Kidney (tissue), 14 donors: ENCODE measurements around the gene AARS2. TPM values are rescaled to one million over a fixed set of nuclear protein-coding genes. Genes with fewer than 3 reads are reported as not detected.

ENCODE experiments used
- DNase-seq, 5 donors: peaks; one replicate each; pipeline ENCODE4 v3.0.0-alpha.2; 2013 to 2020
- FAIRE-seq: peaks from 2 replicates; lab custom pipeline; 2012; peaks lifted over from hg19 to GRCh38; lab: Jason Lieb, UNC
- H3K27ac ChIP-seq, 2 donors: one replicate each; pipeline ENCODE4 v1.7.0; 2013; ENCODE audit warnings: low read depth in 2 of 2, low read length in 2 of 2, inconsistent platforms in 1 of 2
- H3K27me3 ChIP-seq: one replicate; pipeline ENCODE4 v1.7.1; 2013; ENCODE audit warnings: low read length, inconsistent platforms; ENCODE audit not compliant: control insufficient read depth, insufficient read depth
- H3K36me3 ChIP-seq, 3 donors: one replicate each; pipeline versions ENCODE4 v1.7.0 to v1.7.1; 2013; ENCODE audit warnings: low read length in 3 of 3, control low read depth in 1 of 3, inconsistent platforms in 1 of 3; ENCODE audit not compliant: insufficient read depth in 3 of 3, control insufficient read depth in 2 of 3
- H3K4me1 ChIP-seq, 3 donors: one replicate each; pipeline versions ENCODE4 v1.7.0 to v1.7.1; 2013; ENCODE audit warnings: low read length in 3 of 3, inconsistent platforms in 1 of 3, low read depth in 1 of 3; ENCODE audit not compliant: control insufficient read depth in 2 of 3, insufficient read depth in 2 of 3
- H3K4me3 ChIP-seq, 3 donors: one replicate each; pipeline versions ENCODE4 v1.7.0 to v1.8.1; 2013; ENCODE audit warnings: low read length in 3 of 3, control low read depth in 1 of 3, inconsistent platforms in 1 of 3
- H3K9ac ChIP-seq, 3 donors: one replicate each; pipeline versions ENCODE4 v1.7.0 to v1.7.1; 2013; ENCODE audit warnings: low read length in 3 of 3, control low read depth in 1 of 3, inconsistent platforms in 1 of 3
- H3K9me3 ChIP-seq, 3 donors: one replicate each; pipeline versions ENCODE4 v1.7.0 to v1.7.1; 2013; ENCODE audit warnings: low read length in 3 of 3, control low read depth in 1 of 3, inconsistent platforms in 1 of 3; ENCODE audit not compliant: control insufficient read depth in 2 of 3, insufficient read depth in 1 of 3
- intact Hi-C: fragments of 100-400 bp; cut with DNase I; formaldehyde crosslinking; loops from one replicate; pipeline ENCODE4 v1.11.1; 2022
- polyA plus RNA-seq: library from polyadenylated mRNA; stranded (reverse); fragments of 350-450 nt; fragmentation: Illumina TruSeq; extraction: RNeasy Lipid Tissue Mini Kit (QIAGEN cat#74804); gene quantifications from one replicate; pipeline ENCODE4 v1.2.3, GENCODE V29; 2014; ENCODE audit warnings: low read depth, low replicate concordance; ENCODE audit not compliant: insufficient read depth
- total RNA-seq: library from RNA; stranded (reverse); fragmentation: NEBNext Ultra II Directional; extraction: Animal tissue kit (Norgen Biotek cat#: 25700); gene quantifications from one replicate; pipeline ENCODE4 v1.2.1, GENCODE V29; 2021
- TF ChIP-seq, protein P1 (sequence below): IDR thresholded peaks from 3 replicates; pipeline ENCODE4 v1.5.1; 2012; ENCODE audit warnings: mild to moderate bottlenecking, moderate library complexity, borderline replicate concordance; ENCODE audit not compliant: insufficient read depth; ENCODE audit errors: extremely low read depth
- donor health status: control.
- donor health status: control.
- donor health status: control.
- donor health status: control.
- donor health status: control.
- donor health status: DM: yes; HTN: yes; CAD: no.
- donor health status: Normal renal cell carcinoma (clear cell type).

The AARS2 gene
- total and polyA plus RNA-seq, 2 donors from 2014 or later, result 5.4 to 12.6 TPM

DNA sequence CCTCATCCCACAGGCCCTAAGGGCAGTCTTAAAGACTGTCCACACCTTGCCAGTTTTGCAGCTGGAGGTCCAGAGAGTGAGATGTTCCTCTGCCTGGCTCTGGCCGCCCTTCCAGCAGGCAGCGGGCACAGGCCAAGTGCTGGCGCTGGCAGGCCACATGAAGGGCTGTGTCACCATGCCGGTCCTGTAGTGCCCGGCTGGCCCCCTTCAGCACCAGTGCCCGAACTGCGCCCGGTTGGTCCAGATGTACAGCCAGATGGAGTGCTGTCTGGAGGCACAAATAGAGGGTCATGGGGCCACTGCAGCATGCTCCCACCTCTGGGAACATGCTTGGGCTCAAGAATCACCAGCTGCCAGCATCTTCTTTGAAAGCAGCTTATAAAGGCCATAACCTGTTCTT lies 51.6 kb downstream of the AARS2 start:
- FAIRE-seq, result no peak
- intact Hi-C loops, result no loop called here
- no peak for DNase-seq
- Histone ChIP-seq H3K9me3 (no peaks in the 10 kb centered on the region), H3K9ac (no peak overlapping the region), H3K4me3 (no peak overlapping the region), H3K36me3 (peaks cover 0 to 4% (median 0%) of the 10 kb centered on the region in 3 donors), H3K4me1 (peaks cover 2 to 31% (median 22%) of the 10 kb centered on the region in 3 donors), H3K27me3 (no peaks in the 10 kb centered on the region), H3K27ac (no peak overlapping the region)
- TF ChIP-seq, protein P1, sequence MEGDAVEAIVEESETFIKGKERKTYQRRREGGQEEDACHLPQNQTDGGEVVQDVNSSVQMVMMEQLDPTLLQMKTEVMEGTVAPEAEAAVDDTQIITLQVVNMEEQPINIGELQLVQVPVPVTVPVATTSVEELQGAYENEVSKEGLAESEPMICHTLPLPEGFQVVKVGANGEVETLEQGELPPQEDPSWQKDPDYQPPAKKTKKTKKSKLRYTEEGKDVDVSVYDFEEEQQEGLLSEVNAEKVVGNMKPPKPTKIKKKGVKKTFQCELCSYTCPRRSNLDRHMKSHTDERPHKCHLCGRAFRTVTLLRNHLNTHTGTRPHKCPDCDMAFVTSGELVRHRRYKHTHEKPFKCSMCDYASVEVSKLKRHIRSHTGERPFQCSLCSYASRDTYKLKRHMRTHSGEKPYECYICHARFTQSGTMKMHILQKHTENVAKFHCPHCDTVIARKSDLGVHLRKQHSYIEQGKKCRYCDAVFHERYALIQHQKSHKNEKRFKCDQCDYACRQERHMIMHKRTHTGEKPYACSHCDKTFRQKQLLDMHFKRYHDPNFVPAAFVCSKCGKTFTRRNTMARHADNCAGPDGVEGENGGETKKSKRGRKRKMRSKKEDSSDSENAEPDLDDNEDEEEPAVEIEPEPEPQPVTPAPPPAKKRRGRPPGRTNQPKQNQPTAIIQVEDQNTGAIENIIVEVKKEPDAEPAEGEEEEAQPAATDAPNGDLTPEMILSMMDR, result no peak

DNA sequence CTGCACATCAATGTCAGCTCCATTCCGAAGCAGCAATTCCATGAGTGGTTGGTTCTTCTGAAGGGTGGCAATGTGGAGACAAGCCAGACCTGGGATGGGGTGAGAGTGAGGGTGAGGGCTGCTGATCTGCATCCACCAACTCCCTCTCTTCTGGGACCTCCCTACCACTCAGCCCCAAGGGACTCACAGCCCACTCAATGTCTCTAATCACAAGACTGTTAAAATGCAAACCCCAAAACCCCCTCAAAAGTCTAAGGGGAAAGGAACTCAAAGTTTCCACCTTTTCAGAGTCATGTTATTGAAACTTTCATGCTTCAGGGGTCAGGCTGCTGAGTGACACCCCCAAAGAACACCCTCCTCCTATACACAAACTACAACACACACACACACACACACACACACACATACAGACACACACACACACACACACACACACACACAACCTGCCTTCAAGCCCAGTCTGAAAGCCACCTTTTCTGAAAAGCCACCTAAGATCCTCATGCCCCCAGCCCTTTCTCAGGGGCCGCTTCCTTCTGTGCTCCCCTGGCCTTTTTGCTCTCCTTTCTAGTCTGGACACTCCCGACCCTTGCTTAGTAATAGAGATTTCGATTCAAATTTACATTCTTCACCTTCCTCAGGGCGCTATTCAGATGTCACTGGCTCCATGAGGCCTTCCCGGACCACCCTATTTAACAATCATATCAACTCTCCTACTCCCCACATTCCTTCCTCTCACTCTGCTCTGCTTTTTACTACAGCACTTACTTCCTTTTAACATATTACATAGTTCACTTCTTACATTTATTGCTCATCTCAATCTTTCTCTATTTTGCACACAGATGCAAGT lies 52.5 kb downstream of the AARS2 start:
- H3K27me3 ChIP-seq, result no peaks in the 10 kb centered on the region
- no peak for FAIRE-seq
- no peaks in the 10 kb centered on the region for H3K9me3 ChIP-seq
- intact Hi-C loops, result no loop called here
- H3K36me3 ChIP-seq, result peaks cover 0 to 4% (median 0%) of the 10 kb centered on the region in 3 donors
- H3K4me3 ChIP-seq, result no peak overlapping the region
- no peak overlapping the region for H3K9ac ChIP-seq
- H3K4me1 ChIP-seq, result peaks cover 2 to 36% (median 22%) of the 10 kb centered on the region in 3 donors
- TF ChIP-seq, protein P1, result no peak
- H3K27ac ChIP-seq, result no peak overlapping the region
- no peak for DNase-seq

DNA sequence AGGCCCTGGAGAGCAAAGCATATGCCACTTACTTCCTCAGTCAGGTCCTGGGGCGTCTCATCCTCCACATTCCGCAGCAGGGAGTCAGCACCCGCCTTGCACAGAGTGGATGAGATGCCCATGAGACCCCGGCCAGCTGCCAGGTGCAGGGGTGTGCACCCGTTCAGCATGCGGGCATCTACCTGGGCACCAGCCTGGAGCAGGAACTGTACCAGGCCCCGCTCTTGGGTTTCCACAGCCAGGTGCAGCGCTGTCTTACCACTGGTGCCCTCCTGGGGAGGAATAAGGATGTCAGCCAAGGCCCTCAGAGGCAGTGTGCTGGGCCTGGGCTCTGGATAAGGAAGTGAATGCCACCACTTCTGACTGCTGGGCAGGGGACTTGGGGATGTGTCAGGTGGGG lies 53.1 kb downstream of the AARS2 start:
- FAIRE-seq, result no peak

More for the DNA sequence above, 53.1 kb downstream of the AARS2 start:
- Histone ChIP-seq H3K36me3 (peaks cover 0 to 4% (median 3%) of the 10 kb centered on the region in 3 donors), H3K27me3 (no peaks in the 10 kb centered on the region), H3K9me3 (no peaks in the 10 kb centered on the region), H3K27ac (no peak overlapping the region), H3K4me1 (peaks cover 2 to 36% (median 22%) of the 10 kb centered on the region in 3 donors), H3K9ac (no peak overlapping the region), H3K4me3 (no peak overlapping the region)
- DNase-seq, result no peak
- TF ChIP-seq, protein P1, result no peak
- intact Hi-C loops, result no loop called here
